ENCODE results near the gene DOCK1.
"Not testable (repeated sequence)": the region's sequence is repeated elsewhere in the genome, so short reads cannot be mapped to it uniquely, and the experiment has no call there.

Gene DOCK1

DNA sequence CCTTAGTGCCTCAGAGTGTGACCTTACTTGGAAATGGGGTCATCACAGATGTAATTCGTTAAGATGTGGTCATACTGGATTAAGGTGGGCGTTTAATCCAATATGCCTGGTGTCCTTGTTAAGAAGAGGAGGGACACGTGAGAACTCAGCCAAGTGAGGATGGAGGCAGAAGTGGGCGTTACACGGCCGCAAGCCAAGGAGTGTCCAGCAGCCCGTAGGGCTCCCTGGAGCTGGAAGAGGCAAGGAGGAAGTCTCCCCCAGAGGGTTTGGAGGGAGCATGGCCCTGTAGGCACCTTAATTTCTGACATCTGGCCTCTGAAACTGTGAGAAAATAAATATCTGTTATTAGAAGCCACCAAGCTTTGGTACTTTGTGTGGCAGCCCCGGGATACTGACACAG is 21.3 kb downstream of the DOCK1 start:
- no peak for DNase-seq (ENCODE audit: low read depth)

GRCh38 chr10:126927799-126928198 is 22.6 kb downstream of the DOCK1 start:
- no peak for DNase-seq (ENCODE audit: low read depth)

DNA sequence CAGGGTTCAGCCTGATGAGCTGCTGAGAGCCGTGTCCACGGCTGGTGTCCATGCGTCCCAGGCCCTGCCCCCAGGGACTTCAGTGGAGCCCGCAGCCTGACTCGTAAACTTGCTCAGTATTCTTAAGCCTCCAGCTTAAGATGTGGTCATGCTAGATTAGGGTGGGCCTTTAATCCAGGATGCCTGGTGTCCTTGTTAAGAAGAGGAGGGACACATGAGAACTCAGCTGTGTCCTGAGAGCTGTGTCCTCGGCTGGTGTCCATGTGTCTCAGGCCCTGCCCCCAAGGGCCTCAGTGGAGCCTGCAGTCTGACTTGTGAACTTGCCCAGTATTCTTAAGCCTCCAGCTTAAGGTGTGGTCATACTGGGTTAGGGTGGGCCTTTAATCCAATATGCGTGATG is 23.0 kb downstream of the DOCK1 start:
- no peak for DNase-seq (ENCODE audit: low read depth)

- no peak for DNase-seq (ENCODE audit: low read depth)
Observed at GRCh38 chr10:126929391-126929790, 24.2 kb downstream of the DOCK1 start.

- DNase-seq (ENCODE audit: low read depth): no peak
Observed at GRCh38 chr10:126930131-126930882, 25.1 kb downstream of the DOCK1 start.

DNA sequence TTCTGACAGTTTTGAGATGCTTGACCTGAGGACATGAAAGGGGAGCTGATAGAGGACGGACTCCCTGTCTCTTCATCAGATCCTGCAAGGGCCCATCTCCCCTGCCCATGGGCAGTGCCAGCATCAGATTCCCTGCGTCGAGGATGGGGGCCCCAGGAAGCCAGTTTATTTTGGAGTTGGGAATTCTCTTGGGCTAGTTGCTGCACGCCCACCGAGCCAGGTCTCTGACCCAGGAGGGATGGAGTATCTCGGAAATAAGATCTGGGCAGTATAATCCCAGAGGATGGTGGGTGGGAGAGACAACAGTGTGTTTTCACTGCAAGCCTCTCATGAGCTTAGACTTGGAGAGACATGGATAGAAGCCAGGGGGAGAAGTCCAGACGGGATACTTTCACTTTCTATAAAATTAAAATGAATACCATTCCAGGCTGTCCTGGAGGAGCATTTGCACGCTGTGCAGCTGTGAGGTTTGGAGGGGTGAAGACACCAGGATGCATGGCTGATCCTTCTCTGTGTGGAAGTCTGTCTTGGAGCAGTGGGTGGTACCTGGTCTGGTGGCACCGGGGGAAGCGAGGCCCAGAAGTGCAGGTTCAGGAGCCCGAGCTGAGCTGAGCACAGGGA is 25.8 kb downstream of the DOCK1 start:
- no peak for DNase-seq (ENCODE audit: low read depth)

DNA sequence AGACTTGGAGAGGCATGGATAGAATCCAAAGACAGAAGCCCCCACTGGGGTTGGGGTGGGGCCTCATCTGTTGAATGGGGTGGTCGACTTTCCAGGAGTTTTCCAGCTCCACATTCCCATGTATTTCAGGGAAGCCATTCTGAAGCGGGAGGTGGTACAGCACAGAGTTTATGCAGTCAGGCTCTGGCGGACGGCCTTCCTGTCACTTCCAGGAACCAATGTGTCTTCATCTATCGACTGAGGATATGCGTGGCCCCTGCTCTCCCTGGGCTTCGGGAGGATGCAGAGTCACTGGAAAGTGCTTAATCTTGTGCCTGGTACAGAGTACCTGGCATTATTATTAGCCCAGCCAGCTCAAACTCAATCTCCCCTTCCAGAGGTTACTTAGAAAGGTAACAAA is 26.3 kb downstream of the DOCK1 start:
- no peak for DNase-seq (ENCODE audit: low read depth)

DNA sequence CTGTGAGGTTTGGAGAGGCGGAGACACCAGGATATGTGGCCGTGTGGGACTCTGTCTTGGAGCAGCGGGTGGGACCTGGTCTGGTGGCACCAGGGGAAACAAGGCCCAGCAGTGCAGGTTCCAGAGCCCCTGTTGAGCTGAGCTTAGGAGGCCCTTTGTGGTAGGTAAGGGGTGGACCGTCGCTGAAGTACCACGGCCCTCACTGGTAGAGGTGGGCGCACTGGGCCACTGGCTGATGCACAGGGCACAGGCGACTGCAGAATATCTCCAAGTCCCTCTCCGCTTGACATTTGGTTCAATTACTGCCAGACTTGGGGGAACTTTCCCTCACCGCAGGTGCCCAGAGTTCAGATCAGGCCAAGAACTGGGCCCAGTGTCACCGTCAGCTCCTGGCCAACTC is 27.3 kb downstream of the DOCK1 start:
- no peak for DNase-seq (ENCODE audit: low read depth)

- no peak for DNase-seq (ENCODE audit: low read depth)
Observed at GRCh38 chr10:126933116-126933515, 27.9 kb downstream of the DOCK1 start.

- DNase-seq (ENCODE audit: low read depth): no peak
Observed at GRCh38 chr10:126935263-126935946, 30.2 kb downstream of the DOCK1 start.

DNA sequence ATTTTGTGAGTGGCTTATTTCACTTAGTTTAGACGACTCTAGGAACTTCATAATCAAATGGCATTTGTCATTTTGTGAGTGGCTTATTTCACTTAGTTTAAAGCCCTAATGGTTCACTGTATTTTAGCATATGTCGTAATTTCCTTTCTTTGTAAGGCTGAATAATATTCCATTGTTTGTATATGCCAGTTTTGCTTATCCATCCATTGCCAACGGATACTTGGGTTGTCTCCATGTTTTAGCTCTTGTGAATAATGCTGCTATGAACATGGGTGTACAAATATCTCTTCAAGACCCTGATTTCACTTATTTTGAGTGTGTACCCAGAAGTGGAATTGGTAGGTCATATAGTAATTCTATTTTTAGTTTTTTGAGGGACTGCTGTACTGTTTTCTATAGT is 31.8 kb downstream of the DOCK1 start:
- no peak for DNase-seq (ENCODE audit: low read depth)

DNA sequence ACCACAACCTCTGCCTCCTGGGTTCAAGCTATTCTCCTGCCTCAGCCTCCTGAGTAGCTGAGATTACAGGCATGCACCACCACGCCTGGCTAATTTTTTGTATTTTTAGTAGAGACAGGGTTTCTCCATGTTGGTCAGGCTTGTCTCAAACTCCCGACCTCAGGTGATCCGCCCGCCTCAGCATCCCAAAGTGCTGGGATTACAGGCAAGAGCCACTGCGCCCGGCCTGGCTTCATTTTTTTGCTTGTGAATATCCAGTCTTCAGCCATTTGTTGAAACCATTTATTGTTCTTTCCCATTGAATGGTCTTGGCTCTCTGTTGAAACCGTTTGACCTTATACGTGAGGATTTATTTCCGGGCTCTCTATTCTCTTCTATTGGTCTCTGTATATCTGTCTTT is 32.9 kb downstream of the DOCK1 start:
- not testable (repeated sequence) for DNase-seq (ENCODE audit: low read depth)

DNA sequence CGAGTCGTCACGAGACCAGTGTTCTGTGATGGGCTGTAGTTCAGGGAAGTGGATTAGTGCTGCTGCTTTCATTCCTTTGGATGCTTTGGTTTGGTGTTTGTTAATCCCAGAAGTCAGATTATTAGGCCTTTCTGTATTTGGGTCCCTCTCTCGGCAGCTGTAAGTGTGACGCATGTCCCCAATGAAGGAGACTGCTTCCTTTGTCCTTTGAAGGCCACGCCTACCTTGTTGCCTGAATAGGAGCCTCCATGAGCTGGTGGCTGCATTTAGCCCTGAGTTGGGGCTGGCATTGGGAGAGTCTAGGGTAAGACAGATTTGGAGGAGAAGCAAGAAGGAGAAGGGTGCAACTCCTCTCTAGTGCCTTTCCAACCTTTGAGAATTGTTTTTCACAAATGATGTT is 34.5 kb downstream of the DOCK1 start:
- no peak for DNase-seq (ENCODE audit: low read depth)

GRCh38 chr10:126940670-126941310 is 35.6 kb downstream of the DOCK1 start:
- DNase-seq (ENCODE audit: low read depth): no peak

GRCh38 chr10:126944191-126944590 is 39.0 kb downstream of the DOCK1 start:
- DNase-seq (ENCODE audit: low read depth): no peak

GRCh38 chr10:126945351-126946030 is 40.3 kb downstream of the DOCK1 start:
- no peak for DNase-seq (ENCODE audit: low read depth)

- DNase-seq (ENCODE audit: low read depth): no peak
Observed at GRCh38 chr10:126946746-126947145, 41.5 kb downstream of the DOCK1 start.

DNA sequence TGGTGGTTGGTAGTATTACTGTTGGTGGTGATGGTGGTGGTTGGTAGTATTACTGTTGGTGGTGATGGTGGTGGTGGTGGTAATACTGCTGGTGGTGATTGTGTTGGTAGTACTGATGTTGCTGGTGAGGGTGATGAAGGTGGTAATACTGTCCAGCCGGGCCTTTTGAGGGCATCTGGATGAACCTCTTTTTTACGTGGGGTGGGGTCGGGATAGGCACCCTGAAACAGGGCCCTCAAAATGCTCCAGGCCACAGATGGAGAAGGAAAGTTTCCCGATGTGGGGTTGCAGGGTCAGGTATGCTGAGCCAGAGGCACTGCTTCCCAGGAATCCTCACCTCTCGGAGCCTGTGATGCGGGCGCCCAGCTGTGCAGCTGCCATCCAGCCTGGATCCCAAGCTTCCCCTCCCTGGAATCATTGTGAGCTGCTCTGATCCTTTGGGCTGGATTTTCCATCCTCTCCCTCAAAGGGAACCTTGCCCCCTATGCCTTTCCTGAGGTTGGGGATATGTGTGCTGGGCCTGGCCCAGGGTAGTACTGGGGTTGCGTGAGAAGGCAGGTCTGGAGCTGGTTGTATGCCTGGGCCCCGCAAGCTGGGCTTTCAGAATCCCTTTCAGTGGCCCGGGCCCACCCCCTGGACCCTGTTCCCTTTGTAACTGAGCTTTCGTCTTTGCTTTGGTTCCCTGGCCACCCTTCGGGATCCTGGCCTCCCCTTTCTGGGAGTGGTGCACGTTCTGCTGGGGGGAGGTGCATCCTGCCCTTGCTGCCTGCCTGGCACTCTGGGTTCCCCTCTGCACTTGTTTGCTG is 43.3 kb downstream of the DOCK1 start:
- no peak for DNase-seq (ENCODE audit: low read depth)

GRCh38 chr10:126949161-126949503 is 43.9 kb downstream of the DOCK1 start:
- no peak for DNase-seq (ENCODE audit: low read depth)

DNA sequence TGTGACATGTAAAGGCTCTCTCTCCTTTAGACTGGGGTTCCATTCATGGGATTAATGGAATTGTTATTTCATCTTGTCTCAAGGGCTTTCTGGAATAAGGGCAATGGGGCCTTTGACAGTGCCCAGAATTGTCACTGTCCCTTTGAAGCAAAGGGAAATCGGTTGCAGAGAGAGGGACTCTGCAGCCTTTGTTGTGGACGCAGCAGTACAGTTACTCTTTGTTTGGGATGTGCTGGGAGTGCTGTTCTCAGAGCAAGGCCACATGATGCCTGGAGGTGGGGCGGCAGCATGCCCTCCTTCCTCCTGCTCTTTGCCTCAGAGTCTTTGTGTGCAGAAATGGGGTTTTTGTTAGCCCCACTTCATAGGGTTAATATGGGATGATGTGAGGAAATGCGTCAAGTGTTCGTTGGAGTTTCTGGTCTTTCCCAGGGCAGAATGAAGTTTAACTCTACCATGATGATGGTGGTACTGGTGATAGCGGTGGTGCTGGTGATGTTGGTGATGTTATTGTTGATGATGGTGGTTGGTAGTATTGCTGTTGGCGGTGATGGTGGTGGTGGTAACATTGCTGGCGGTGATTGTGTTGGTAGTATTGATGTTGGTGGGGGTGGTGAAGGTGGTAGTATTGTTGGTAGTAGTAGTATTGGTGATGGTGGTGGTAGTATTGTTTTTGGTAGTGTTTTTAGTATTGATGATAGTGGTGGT is 45.3 kb downstream of the DOCK1 start:
- no peak for DNase-seq (ENCODE audit: low read depth)

DNA sequence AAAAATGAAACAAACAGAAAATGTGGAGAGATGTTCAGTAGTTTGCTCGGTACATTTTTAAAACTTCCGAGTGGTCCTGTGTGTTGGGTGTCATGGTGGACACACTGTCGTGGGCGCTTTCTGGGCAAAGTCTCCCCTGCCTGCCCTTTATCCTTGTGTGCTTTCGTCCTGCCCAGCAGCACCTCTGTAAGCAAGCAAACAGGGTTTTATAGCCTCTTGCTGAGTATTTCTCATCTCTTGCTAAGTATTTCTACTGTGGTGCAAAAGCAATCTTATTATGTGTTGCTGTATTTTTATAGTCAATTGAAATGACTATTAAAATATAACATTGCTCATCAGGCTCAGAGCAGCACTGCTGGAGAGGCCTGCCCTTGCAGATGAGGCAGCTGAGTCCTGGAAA is 48.7 kb downstream of the DOCK1 start:
- DNase-seq (ENCODE audit: low read depth): no peak
